ENCODE data around the gene NXPH2. TPM values are rescaled to one million over a fixed set of nuclear protein-coding genes. Genes with fewer than 3 reads are reported as not detected.
"Not testable (repeated sequence)": the region's sequence is repeated elsewhere in the genome, so short reads cannot be mapped to it uniquely, and the experiment has no call there.

NXPH2 gene
- total RNA-seq, 2 donors from 2014 or later, result not detected

DNA sequence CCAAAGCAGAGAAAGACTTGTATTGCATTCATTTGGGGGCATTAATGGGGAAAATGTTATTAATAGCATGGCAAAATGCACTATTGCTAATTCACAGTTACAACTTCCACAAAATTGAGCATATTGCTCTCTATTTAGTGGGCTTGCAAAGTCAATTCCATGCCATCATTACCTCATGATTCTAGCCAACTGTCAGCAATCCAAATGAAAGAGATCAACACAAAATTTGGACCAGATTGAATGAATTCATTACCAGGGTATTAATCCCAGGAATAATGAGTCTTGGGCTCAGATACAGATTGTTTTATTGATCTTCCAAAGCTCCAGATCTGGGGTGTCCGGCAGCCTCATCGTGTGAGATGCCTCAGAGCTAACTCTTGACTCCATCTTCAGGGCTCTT is 38.3 kb downstream of the NXPH2 start:
- no peaks in the 10 kb centered on the region for H3K27me3 ChIP-seq
- TF ChIP-seq, protein P1, sequence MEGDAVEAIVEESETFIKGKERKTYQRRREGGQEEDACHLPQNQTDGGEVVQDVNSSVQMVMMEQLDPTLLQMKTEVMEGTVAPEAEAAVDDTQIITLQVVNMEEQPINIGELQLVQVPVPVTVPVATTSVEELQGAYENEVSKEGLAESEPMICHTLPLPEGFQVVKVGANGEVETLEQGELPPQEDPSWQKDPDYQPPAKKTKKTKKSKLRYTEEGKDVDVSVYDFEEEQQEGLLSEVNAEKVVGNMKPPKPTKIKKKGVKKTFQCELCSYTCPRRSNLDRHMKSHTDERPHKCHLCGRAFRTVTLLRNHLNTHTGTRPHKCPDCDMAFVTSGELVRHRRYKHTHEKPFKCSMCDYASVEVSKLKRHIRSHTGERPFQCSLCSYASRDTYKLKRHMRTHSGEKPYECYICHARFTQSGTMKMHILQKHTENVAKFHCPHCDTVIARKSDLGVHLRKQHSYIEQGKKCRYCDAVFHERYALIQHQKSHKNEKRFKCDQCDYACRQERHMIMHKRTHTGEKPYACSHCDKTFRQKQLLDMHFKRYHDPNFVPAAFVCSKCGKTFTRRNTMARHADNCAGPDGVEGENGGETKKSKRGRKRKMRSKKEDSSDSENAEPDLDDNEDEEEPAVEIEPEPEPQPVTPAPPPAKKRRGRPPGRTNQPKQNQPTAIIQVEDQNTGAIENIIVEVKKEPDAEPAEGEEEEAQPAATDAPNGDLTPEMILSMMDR (IDR thresholded peaks at IDR 0.05), result no peak
- no peaks in the 10 kb centered on the region for H3K4me1 ChIP-seq
- intact Hi-C loops (cut with DNase I), result no loop called here
- H3K27ac ChIP-seq, result no peak overlapping the region
- no peaks in the 10 kb centered on the region for H3K36me3 ChIP-seq
- no peak overlapping the region for H3K4me3 ChIP-seq
- no peaks in the 10 kb centered on the region for H3K9me3 ChIP-seq
- no peak for DNase-seq
- no peak overlapping the region for H3K9ac ChIP-seq (ENCODE audit: low read depth in 2 of 2, low read length in 2 of 2)

DNA sequence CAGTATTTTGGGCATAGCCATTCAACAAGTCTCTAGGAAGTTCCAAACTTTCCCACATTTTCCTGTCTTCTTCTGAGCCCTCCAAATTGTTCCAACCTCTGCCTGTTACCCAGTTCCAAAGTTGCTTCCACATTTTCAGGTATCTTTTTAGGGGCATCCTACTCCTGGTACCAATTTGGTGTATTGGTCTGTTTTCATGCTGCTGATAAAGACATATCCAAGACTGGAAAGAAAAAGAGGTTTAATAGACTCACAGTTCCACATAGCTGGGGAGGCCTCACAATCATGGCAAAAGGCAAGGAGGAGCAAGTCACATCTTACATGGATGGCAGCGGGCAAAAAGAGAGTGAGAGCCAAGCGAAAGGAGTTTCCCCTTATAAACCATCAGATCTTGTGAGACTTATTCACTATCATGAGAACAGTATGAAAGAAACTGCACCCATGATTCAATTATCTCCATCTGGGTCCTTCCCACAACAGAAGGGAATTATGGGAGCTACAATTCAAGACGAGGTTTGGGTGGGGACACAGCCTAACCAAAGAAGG is 43.1 kb downstream of the NXPH2 start:
- H3K27me3 ChIP-seq; H3K4me1 ChIP-seq; H3K4me3 ChIP-seq; H3K27ac ChIP-seq; DNase-seq; H3K9me3 ChIP-seq; H3K36me3 ChIP-seq; H3K9ac ChIP-seq (ENCODE audit: low read depth in 2 of 2, low read length in 2 of 2); intact Hi-C loops (cut with DNase I): not testable (repeated sequence)

DNA sequence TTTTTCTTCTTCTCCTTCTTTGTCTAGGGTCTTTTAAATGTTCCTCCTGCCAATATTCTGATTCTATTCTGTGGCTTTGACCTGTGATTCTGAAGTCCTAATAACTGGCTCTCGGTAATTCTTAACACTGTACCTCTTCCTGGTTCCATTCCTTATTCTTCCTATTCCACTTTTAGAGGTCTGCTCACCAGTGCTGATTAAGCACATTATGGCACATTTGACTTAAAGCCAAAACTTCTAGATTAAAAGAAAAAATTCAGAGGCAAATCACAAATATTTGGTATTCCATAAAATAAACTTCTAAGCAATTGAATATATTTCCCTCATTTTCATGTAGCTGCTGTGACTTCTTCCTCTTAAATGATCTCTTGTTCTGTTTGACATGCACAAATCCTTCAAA is 47.5 kb downstream of the NXPH2 start:
- Histone ChIP-seq H3K27ac (no peak overlapping the region), H3K9ac (ENCODE audit: low read depth in 2 of 2, low read length in 2 of 2) (no peak overlapping the region), H3K9me3 (no peaks in the 10 kb centered on the region), H3K27me3 (no peaks in the 10 kb centered on the region), H3K4me1 (no peaks in the 10 kb centered on the region), H3K4me3 (no peak overlapping the region), H3K36me3 (no peaks in the 10 kb centered on the region)
- TF ChIP-seq, protein P1 (IDR thresholded peaks at IDR 0.05), result no peak
- intact Hi-C loops (cut with DNase I), result no loop called here
- DNase-seq, result no peak

DNA sequence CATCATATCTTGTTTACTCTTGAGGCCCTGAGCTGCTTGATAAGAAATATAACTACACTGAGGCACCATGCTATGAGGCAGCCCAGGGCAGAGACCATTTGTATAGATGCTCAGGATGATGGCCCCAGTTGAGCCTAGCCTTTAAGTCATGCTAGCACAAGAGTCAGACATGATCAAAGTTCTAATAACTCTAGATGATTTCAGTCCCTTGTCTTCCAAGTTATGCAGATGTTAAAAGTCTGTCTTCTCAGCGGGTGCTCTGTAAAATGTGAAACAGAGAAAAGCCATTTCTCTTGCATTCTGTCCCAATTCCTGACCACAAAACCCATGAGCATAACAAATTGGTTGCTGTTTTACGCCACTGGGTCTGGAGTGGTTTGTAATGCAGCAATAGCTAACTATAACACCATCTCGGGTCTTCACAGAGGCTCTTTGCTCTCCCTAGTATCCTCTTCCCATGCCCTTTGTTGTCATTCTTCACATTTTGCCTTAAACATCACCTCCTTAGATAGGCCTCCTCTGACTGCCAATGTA is 49.6 kb downstream of the NXPH2 start:
- Histone ChIP-seq H3K9ac (ENCODE audit: low read depth in 2 of 2, low read length in 2 of 2) (no peak overlapping the region), H3K4me3 (no peak overlapping the region), H3K4me1 (no peaks in the 10 kb centered on the region), H3K36me3 (no peaks in the 10 kb centered on the region), H3K27ac (no peak overlapping the region), H3K9me3 (no peaks in the 10 kb centered on the region), H3K27me3 (no peaks in the 10 kb centered on the region)
- intact Hi-C loops (cut with DNase I), result no loop called here
- DNase-seq, result no peak
- TF ChIP-seq, protein P1 (IDR thresholded peaks at IDR 0.05), result no peak

DNA sequence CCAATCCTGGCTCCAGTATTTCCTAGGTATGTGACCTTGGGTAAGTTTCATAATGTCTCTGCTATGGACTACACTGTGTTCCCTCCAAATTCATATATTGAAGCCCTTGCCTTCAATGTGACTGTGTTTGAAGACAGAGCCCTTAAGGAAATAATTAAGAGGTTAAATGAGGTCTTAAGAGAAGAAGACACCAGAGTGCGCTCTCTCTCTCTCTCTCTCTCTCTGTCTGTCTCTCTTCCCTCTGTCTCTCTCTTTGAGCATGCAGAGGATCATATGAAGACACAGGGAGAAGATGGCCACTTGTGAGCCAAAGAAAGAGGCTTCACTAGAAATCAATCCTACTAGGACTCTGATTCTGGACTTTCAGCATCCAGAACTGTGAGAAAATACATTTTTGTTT is 52.2 kb downstream of the NXPH2 start:
- H3K4me1 ChIP-seq, result no peaks in the 10 kb centered on the region
- no peaks in the 10 kb centered on the region for H3K9me3 ChIP-seq
- intact Hi-C loops (cut with DNase I), result no loop called here
- H3K36me3 ChIP-seq, result no peaks in the 10 kb centered on the region
- no peaks in the 10 kb centered on the region for H3K27me3 ChIP-seq
- TF ChIP-seq, protein P1 (IDR thresholded peaks at IDR 0.05), result no peak
- no peak overlapping the region for H3K4me3 ChIP-seq
- no peak for DNase-seq
- H3K27ac ChIP-seq, result no peak overlapping the region
- no peak overlapping the region for H3K9ac ChIP-seq (ENCODE audit: low read depth in 2 of 2, low read length in 2 of 2)

DNA sequence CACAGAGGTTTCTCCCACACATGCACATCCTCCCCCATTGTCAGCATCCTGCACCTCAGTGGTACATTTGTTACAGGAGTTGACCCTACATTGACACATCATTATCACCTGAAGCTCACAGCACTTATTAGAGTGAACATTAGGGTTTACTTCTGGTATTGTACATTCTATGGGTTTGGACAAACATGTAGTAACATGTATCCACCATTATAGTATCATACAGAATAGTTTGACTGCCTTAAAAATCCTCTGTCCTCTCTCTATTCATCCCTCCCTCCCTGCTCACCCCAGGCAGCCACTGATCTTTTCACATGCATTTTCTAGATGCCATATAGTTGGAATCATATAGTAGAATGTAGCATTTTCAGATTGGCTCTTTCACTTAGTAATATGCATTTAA is 53.5 kb downstream of the NXPH2 start:
- Histone ChIP-seq H3K27ac (no peak overlapping the region), H3K9me3 (no peaks in the 10 kb centered on the region), H3K9ac (ENCODE audit: low read depth in 2 of 2, low read length in 2 of 2) (no peak overlapping the region), H3K36me3 (no peaks in the 10 kb centered on the region), H3K4me1 (no peaks in the 10 kb centered on the region), H3K27me3 (no peaks in the 10 kb centered on the region), H3K4me3 (no peak overlapping the region)
- TF ChIP-seq, protein P1 (IDR thresholded peaks at IDR 0.05), result no peak
- intact Hi-C loops (cut with DNase I), result no loop called here
- no peak for DNase-seq
